ENCODE results near the gene SLC4A7. TPM values are rescaled to one million over a fixed set of nuclear protein-coding genes. Genes with fewer than 3 reads are reported as not detected.
A peak's percentile ranks its signal among the peaks of the same experiment; 100 is the strongest.

SLC4A7 gene
- total and polyA plus RNA-seq, 2 donors (not counting 3 experiments of a cell fraction or from before 2014, with no cell fraction given), result 7.8 to 50.9 TPM

DNA sequence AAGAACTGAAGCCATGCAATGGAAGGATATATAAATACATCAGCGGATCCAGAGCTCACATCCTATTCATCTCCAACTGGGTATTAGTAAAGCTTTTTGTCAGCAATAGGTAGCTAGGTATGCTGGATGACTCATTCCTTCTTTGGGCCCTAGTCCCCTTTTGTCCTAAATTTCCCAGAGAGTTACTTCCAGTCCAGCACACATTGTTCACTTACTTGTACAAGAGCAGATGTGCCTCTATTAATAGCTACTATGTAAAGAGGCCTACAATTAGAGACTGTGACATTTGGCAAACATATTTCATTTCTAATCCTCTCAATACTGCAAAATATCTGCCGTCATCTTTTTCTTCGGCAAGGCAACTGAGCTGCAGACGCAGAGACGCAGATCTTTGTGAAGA lies 1.7 kb upstream of the SLC4A7 start:
- no TSS peak for BruUV-seq (replicated peaks)
- Histone ChIP-seq H3K4me3 (replicated peaks in 1 of 3; ENCODE audit: insufficient read depth in 1 of 3, low read depth in 1 of 3, low read length in 3 of 3) (no peak overlapping the region), H3K36me3 (ENCODE audit: control insufficient read depth in 2 of 2, extremely low read depth in 1 of 2, insufficient read depth in 2 of 2, low read length in 2 of 2) (no peaks in the 10 kb centered on the region), H3K9me3 (replicated peaks; ENCODE audit: control insufficient read depth, insufficient read depth, low read length) (no peaks in the 10 kb centered on the region), H3K27me3 (ENCODE audit: control insufficient read depth in 2 of 2, insufficient read depth in 2 of 2, low read length in 2 of 2) (no peaks in the 10 kb centered on the region), H2AFZ (ENCODE audit: low read depth, low read length) (no peak overlapping the region), H3K79me2 (ENCODE audit: control insufficient read depth, insufficient read depth, low read length) (peaks cover 32% of the 10 kb centered on the region), H4K20me1 (replicated peaks; ENCODE audit: control insufficient read depth, extremely low read depth, insufficient read depth, low read length) (peaks cover 2% of the 10 kb centered on the region), H3K9ac (replicated peaks; ENCODE audit: extremely low read depth, insufficient read depth, low read length) (no peak overlapping the region), H3K4me1 (ENCODE audit: control insufficient read depth, extremely low read depth, insufficient read depth, low read length) (peaks cover 17% of the 10 kb centered on the region), H3K9me1 (replicated peaks; ENCODE audit: control insufficient read depth, extremely low read depth, insufficient read depth, low read length) (no peaks in the 10 kb centered on the region), H3K4me2 (ENCODE audit: insufficient read depth, low read length) (no peak overlapping the region), H3K27ac (ENCODE audit: insufficient read depth, low read depth, low read length) (no peak overlapping the region)
- DNase-seq (ENCODE audit: low read depth, low spot score) (no peak), FAIRE-seq (no peak)
- TF ChIP-seq, protein P1, sequence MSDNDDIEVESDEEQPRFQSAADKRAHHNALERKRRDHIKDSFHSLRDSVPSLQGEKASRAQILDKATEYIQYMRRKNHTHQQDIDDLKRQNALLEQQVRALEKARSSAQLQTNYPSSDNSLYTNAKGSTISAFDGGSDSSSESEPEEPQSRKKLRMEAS (IDR thresholded peaks at IDR 0.05; ENCODE audit: insufficient read depth, insufficient read length), result no peak
- TF ChIP-seq FOS (IDR thresholded peaks at IDR 0.05; ENCODE audit: borderline replicate concordance, insufficient read depth, low read length), result no peak
- TF ChIP-seq POLR2AphosphoS5 (IDR thresholded peaks at IDR 0.05; ENCODE audit: insufficient read depth, low read depth, low read length), result no peak
- TF ChIP-seq MYC (IDR thresholded peaks at IDR 0.05; ENCODE audit: low read depth, low read length), result no peak
- ChIA-PET CTCF (interaction anchor here (1.1 to 3.8 kb wide), 4 partner anchors 14 to 196 kb away, joined by 3 to 35 read pairs (median 4); no protein-coding TSS in a partner anchor), POLR2A (no interaction called here)
- dilution Hi-C loops (cut with MboI; ENCODE audit: extremely low pct_ligation_motif_present, low sequenced_read_pairs) (no loop called here), intact Hi-C loops (cut with micrococcal nuclease) (no loop called here)

DNA sequence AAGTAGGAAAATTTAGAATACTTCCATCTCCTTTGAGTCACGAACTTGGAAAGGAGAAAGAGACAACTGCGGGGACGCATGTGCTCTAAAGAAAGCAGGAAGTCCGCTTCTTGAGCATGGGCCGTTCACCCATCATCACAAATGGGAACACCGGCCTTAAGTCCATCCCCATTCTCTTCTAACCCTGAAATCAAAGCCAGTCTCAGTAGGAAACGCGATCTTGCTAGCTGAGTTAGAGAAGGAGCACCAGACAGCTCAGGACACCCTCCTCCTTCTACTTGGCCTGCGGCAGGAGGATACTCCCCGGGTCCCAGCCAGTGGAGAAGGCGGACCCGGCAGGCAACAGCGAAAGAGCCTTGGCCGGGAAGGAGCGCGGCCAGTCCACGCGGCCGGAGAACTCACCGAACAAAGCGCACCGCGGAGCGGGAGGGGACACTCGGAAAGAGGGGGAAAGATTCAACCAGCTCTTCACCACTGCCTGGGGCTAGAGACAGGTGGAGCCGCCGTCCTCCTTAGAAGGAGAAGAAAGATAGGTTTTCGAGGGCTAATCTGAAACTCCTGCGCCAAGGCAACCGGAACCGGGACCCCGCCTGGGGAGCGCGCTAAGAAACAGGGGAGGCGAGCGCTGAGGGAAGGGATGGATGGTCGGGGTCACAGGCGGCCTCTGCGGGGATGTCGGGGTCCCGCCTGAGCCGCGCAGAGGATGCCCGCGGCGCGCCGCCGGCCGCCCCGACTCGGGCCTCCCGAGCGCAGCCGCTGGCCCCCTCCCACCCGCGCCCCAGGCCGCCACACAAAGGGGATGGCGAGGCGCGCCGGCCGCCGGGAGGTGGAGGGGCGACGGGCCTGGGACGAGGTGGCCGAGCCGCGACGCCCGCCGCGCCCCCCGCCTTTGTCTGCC lies 818 bp downstream of the SLC4A7 start:
- intact Hi-C loops (cut with micrococcal nuclease) (loop anchor here (1.0 kb wide), 7 partner anchors 51 to 198 kb away; no protein-coding TSS in a partner anchor), dilution Hi-C loops (cut with MboI; ENCODE audit: extremely low pct_ligation_motif_present, low sequenced_read_pairs) (no loop called here)
- peaks cover 29% of the 10 kb centered on the region for H3K4me1 ChIP-seq (ENCODE audit: control insufficient read depth, extremely low read depth, insufficient read depth, low read length)
- peak overlapping the region; percentile 62 for H3K27ac ChIP-seq (ENCODE audit: insufficient read depth, low read depth, low read length)
- BruUV-seq (replicated peaks), result TSS peak; percentile 27
- H3K36me3 ChIP-seq (ENCODE audit: control insufficient read depth in 2 of 2, extremely low read depth in 1 of 2, insufficient read depth in 2 of 2, low read length in 2 of 2), result no peaks in the 10 kb centered on the region
- peak overlapping the region; percentile 97 for H3K4me2 ChIP-seq (ENCODE audit: insufficient read depth, low read length)
- H3K9ac ChIP-seq (replicated peaks; ENCODE audit: extremely low read depth, insufficient read depth, low read length), result peak overlapping the region; percentile 93
- peaks cover 2% of the 10 kb centered on the region for H4K20me1 ChIP-seq (replicated peaks; ENCODE audit: control insufficient read depth, extremely low read depth, insufficient read depth, low read length)
- peak overlapping the region; percentile 40 for H2AFZ ChIP-seq (ENCODE audit: low read depth, low read length)
- FAIRE-seq, result peak; percentile 70
- TF ChIP-seq, protein P1 (IDR thresholded peaks at IDR 0.05; ENCODE audit: insufficient read depth, insufficient read length), result peak; percentile 9
- no peak for TF ChIP-seq FOS (IDR thresholded peaks at IDR 0.05; ENCODE audit: borderline replicate concordance, insufficient read depth, low read length)
- no peaks in the 10 kb centered on the region for H3K9me3 ChIP-seq (replicated peaks; ENCODE audit: control insufficient read depth, insufficient read depth, low read length)
- peak overlapping the region; percentile 79 to 93 (median 88) for H3K4me3 ChIP-seq (replicated peaks in 1 of 3; ENCODE audit: insufficient read depth in 1 of 3, low read depth in 1 of 3, low read length in 3 of 3)
- H3K79me2 ChIP-seq (ENCODE audit: control insufficient read depth, insufficient read depth, low read length), result peaks cover 57% of the 10 kb centered on the region
- DNase-seq (ENCODE audit: low read depth, low spot score), result peak; percentile 80
- POLR2A ChIA-PET, result interaction anchor here (0.5 to 1.0 kb wide), 3 partner anchors 107 to 111 kb away, joined by 3 to 4 read pairs (median 3); no protein-coding TSS in a partner anchor
- H3K9me1 ChIP-seq (replicated peaks; ENCODE audit: control insufficient read depth, extremely low read depth, insufficient read depth, low read length), result no peaks in the 10 kb centered on the region
- CTCF ChIA-PET, result interaction anchor here (0.8 to 3.8 kb wide), 6 partner anchors 12 to 198 kb away, joined by 3 to 35 read pairs (median 3); no protein-coding TSS in a partner anchor
- H3K27me3 ChIP-seq (ENCODE audit: control insufficient read depth in 2 of 2, insufficient read depth in 2 of 2, low read length in 2 of 2), result no peaks in the 10 kb centered on the region

Measured in endothelial cell of umbilical vein (primary cell).